ENCODE data around the gene KHK. TPM values are rescaled to one million over a fixed set of nuclear protein-coding genes. Genes with fewer than 3 reads are reported as not detected.
A peak's percentile ranks its signal among the peaks of the same experiment; 100 is the strongest.

The KHK gene
- total RNA-seq, 1 donor from 2014 or later: 5.3 TPM

DNA sequence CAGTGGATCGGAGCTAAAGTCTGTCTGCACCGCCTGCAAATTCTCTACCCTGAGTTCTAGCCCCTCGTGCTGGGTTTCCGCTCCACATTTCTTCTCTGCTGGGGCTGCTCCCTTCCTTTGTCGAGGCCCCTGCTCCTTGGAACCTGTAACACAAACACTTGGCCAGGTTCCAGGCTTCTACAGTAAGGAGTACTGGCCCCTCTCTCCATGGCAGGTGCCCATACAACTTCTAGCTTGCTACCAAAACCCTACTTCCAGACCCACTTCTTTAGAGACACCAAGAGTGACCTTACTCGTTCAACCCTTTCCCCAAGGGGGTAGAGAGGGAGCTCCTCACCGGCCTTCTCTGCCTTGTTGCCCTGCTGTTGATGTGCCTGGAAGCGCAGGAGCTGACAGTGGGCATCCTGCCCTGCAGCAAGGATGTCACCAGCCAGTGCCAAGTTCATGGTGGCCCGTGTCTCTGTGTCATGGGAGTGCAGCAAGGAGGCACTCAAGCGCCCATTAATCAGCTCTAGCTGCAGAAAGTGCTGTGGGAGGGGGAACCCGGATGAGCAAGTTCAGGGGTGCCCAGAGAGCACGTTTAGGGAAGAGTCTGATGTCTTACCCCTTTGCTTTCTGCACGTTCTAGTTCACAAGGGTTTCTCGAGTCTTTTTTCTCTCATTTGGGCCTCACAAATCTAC lies 46.8 kb downstream of the KHK start:
- Mint-ChIP-seq H3K4me1 (ENCODE audit: low read depth, unreplicated experiment) (peaks cover 8% of the 10 kb centered on the region), H3K36me3 (ENCODE audit: unreplicated experiment) (no peaks in the 10 kb centered on the region), H3K9me3 (ENCODE audit: unreplicated experiment) (peaks cover 8% of the 10 kb centered on the region), H3K27ac (ENCODE audit: unreplicated experiment) (no peak overlapping the region), H3K27me3 (ENCODE audit: unreplicated experiment) (peaks cover 15% of the 10 kb centered on the region), H3K4me3 (ENCODE audit: unreplicated experiment) (peak overlapping the region; percentile 90)
- DNase-seq: no peak
- TF ChIP-seq, protein P1, sequence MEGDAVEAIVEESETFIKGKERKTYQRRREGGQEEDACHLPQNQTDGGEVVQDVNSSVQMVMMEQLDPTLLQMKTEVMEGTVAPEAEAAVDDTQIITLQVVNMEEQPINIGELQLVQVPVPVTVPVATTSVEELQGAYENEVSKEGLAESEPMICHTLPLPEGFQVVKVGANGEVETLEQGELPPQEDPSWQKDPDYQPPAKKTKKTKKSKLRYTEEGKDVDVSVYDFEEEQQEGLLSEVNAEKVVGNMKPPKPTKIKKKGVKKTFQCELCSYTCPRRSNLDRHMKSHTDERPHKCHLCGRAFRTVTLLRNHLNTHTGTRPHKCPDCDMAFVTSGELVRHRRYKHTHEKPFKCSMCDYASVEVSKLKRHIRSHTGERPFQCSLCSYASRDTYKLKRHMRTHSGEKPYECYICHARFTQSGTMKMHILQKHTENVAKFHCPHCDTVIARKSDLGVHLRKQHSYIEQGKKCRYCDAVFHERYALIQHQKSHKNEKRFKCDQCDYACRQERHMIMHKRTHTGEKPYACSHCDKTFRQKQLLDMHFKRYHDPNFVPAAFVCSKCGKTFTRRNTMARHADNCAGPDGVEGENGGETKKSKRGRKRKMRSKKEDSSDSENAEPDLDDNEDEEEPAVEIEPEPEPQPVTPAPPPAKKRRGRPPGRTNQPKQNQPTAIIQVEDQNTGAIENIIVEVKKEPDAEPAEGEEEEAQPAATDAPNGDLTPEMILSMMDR (IDR thresholded peaks at IDR 0.05; ENCODE audit: partially characterized antibody, unreplicated experiment): no peak

DNA sequence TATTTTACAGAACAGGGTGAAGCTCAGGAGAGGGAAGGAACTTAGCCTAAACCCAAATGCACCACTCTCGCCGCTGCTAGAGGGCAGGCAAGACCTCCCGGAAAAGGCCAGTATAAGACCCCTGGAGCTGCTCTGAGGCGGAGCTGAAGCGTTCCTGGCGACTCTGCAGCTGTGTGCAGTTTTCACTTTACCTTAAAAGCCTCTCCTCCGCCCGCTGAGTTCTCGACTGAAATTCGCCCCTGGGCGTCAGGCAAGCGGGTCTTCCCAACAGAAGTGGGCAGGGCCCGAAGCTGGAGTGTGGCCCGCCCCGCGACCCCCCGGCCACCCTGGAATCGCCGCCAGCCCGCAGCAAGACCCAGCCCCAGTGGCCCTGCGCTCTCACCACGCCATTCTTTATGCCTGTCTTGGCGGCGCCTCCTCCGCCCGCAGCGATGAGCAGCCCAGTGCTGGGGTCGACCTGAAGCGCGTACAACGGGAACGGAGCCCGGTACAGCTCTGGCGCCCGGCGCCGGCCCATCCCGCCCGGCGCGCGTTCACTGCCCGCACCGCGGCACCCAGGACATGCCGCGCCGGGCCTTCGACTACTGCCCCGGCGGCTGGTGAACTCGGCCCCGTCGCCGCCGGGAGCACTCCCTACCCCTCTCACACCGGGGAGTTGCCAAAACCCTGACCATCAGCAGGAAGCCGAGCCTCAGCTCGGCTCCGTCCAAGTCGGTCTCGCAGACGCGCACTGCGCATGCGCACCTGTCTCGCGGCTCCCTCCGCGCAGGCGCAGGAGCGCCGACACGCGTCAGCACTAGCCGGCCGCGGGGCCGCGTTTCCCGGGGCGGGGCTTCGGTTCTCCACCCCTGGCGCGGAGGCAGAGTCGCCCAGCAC lies 47.6 kb downstream of the KHK start, which contains the start of gene PREB:
TSS of gene PREB (minus strand) at position 732 of the 876 bp plus-strand sequence. CDS start at position 517, 215 bp downstream.
- DNase-seq: peak; percentile 100
- Mint-ChIP-seq H3K4me1 (ENCODE audit: low read depth, unreplicated experiment) (peaks cover 8% of the 10 kb centered on the region), H3K27me3 (ENCODE audit: unreplicated experiment) (peaks cover 16% of the 10 kb centered on the region), H3K9me3 (ENCODE audit: unreplicated experiment) (peaks cover 8% of the 10 kb centered on the region), H3K36me3 (ENCODE audit: unreplicated experiment) (no peaks in the 10 kb centered on the region), H3K27ac (ENCODE audit: unreplicated experiment) (peak within 1 kb of the TSS; percentile 65), H3K4me3 (ENCODE audit: unreplicated experiment) (peak within 1 kb of the TSS; percentile 90)
- TF ChIP-seq, protein P1 (IDR thresholded peaks at IDR 0.05; ENCODE audit: partially characterized antibody, unreplicated experiment): no peak

DNA sequence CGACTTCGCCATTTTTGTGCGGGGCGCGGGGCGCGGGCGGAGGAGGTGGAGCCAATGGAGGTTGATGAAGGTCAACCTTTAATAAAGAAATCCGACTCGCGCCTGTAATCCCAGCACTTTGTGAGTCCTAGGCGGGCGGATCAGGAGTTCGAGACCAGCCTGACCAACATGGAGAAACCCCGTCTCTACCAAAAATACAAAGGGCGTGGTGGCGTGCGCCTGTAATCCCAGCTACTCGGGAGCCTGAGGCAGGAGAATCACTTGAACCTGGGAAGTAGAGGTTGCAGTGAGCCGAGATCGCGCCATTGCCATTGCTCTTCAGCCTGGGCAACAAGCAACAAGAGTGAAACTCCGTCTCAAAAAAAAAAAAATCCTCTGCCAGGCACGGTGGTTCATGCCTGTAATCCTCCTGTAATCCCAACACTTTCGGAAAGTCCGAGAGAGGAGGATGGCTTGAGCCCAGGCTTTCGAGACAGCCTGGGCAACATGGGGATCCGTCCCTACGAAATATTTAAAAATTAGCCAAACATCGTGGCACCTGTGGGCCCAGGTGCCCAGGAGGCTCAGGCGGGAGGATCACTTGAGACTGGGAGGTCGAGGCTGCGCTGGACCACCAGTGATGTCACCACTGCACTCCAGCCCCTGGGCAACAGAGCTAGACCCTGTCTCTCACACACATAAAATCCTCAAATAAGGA lies 48.4 kb downstream of the KHK start:
- TF ChIP-seq, protein P1 (IDR thresholded peaks at IDR 0.05; ENCODE audit: partially characterized antibody, unreplicated experiment): no peak
- Mint-ChIP-seq H3K4me3 (ENCODE audit: unreplicated experiment) (peak overlapping the region; percentile 90), H3K9me3 (ENCODE audit: unreplicated experiment) (peaks cover 11% of the 10 kb centered on the region), H3K27ac (ENCODE audit: unreplicated experiment) (peak overlapping the region; percentile 38), H3K36me3 (ENCODE audit: unreplicated experiment) (no peaks in the 10 kb centered on the region), H3K4me1 (ENCODE audit: low read depth, unreplicated experiment) (peaks cover 8% of the 10 kb centered on the region), H3K27me3 (ENCODE audit: unreplicated experiment) (peaks cover 14% of the 10 kb centered on the region)
- DNase-seq: no peak

DNA sequence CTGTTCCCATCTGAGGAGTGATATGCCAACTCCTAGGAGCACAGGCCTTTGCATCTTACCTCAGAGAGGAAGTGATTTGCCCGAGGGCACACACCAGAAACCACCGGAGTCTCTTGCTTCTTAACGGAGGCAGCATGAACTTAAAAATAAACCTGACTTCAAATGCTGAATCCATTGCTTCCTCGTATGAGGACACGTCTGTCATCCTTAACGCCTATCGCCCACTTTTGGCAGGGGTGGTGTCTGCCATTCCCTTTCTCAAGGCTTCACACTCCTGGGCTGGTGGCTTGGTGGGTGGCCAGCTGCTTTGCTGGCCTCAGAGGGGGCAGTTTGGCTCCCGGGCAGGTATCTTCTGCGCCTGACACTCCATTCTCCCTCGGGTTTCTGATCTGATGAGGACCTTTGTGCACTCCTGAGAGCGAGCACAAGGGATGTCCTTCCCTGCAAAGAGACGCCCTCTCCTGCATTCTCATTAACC lies 48.9 kb downstream of the KHK start:
- TF ChIP-seq, protein P1 (IDR thresholded peaks at IDR 0.05; ENCODE audit: partially characterized antibody, unreplicated experiment): no peak
- H3K4me1 Mint-ChIP-seq (ENCODE audit: low read depth, unreplicated experiment): peaks cover 8% of the 10 kb centered on the region
- DNase-seq: no peak
- H3K27ac Mint-ChIP-seq (ENCODE audit: unreplicated experiment): peak overlapping the region; percentile 28
- peaks cover 12% of the 10 kb centered on the region for H3K27me3 Mint-ChIP-seq (ENCODE audit: unreplicated experiment)
- H3K9me3 Mint-ChIP-seq (ENCODE audit: unreplicated experiment): peaks cover 12% of the 10 kb centered on the region
- H3K36me3 Mint-ChIP-seq (ENCODE audit: unreplicated experiment): no peaks in the 10 kb centered on the region
- H3K4me3 Mint-ChIP-seq (ENCODE audit: unreplicated experiment): peak overlapping the region; percentile 34
